ENCODE data around the gene SPINT1. TPM values are rescaled to one million over a fixed set of nuclear protein-coding genes. Genes with fewer than 3 reads are reported as not detected.

Gene SPINT1
- total RNA-seq, 1 experiment from 2014 or later, result 2.0 TPM

GRCh38 chr15:40850576-40851112 lies 6.8 kb downstream of the SPINT1 start:
- Histone ChIP-seq H4K20me1 (ENCODE audit: insufficient read depth, low read depth, low read length) (no peaks in the 10 kb centered on the region), H3K79me2 (ENCODE audit: low read length) (no peaks in the 10 kb centered on the region), H3K9me3 (ENCODE audit: low read length) (no peaks in the 10 kb centered on the region), H2AFZ (ENCODE audit: low read length) (no peak overlapping the region), H3K27me3 (ENCODE audit: low read length) (no peaks in the 10 kb centered on the region), H3K4me1 (ENCODE audit: low read length) (peaks cover 14% of the 10 kb centered on the region), H3K27ac (ENCODE audit: low read length) (no peak overlapping the region), H3K36me3 (ENCODE audit: insufficient read depth, low read length) (no peaks in the 10 kb centered on the region), H3K9ac (ENCODE audit: low read length) (no peak overlapping the region), H3K9me2 (replicated peaks; ENCODE audit: insufficient read depth, low read length) (no peaks in the 10 kb centered on the region), H3K4me2 (ENCODE audit: low read depth, low read length, poor library complexity, severe bottlenecking) (no peak overlapping the region), H3K4me3 (ENCODE audit: low read length) (no peak overlapping the region)
- DNase-seq, result no peak

GRCh38 chr15:40852529-40852928 lies 8.7 kb downstream of the SPINT1 start:
- Histone ChIP-seq H3K9me3 (ENCODE audit: low read length) (no peaks in the 10 kb centered on the region), H3K9me2 (replicated peaks; ENCODE audit: insufficient read depth, low read length) (no peaks in the 10 kb centered on the region), H2AFZ (ENCODE audit: low read length) (no peak overlapping the region), H3K9ac (ENCODE audit: low read length) (no peak overlapping the region), H3K4me1 (ENCODE audit: low read length) (peaks cover 7% of the 10 kb centered on the region), H3K79me2 (ENCODE audit: low read length) (no peaks in the 10 kb centered on the region), H3K4me2 (ENCODE audit: low read depth, low read length, poor library complexity, severe bottlenecking) (no peak overlapping the region), H3K27ac (ENCODE audit: low read length) (no peak overlapping the region), H3K27me3 (ENCODE audit: low read length) (no peaks in the 10 kb centered on the region), H3K4me3 (ENCODE audit: low read length) (no peak overlapping the region), H3K36me3 (ENCODE audit: insufficient read depth, low read length) (no peaks in the 10 kb centered on the region), H4K20me1 (ENCODE audit: insufficient read depth, low read depth, low read length) (no peaks in the 10 kb centered on the region)
- no peak for DNase-seq

- peaks cover 13% of the 10 kb centered on the region for H3K4me1 ChIP-seq (ENCODE audit: low read length)
- no peak overlapping the region for H3K27ac ChIP-seq (ENCODE audit: low read length)
- no peaks in the 10 kb centered on the region for H3K9me3 ChIP-seq (ENCODE audit: low read length)
- DNase-seq, result no peak
- no peaks in the 10 kb centered on the region for H3K79me2 ChIP-seq (ENCODE audit: low read length)
- H3K27me3 ChIP-seq (ENCODE audit: low read length), result no peaks in the 10 kb centered on the region
- H3K9ac ChIP-seq (ENCODE audit: low read length), result no peak overlapping the region
- H3K36me3 ChIP-seq (ENCODE audit: insufficient read depth, low read length), result no peaks in the 10 kb centered on the region
- H3K9me2 ChIP-seq (replicated peaks; ENCODE audit: insufficient read depth, low read length), result no peaks in the 10 kb centered on the region
- no peak overlapping the region for H3K4me3 ChIP-seq (ENCODE audit: low read length)
- no peak overlapping the region for H2AFZ ChIP-seq (ENCODE audit: low read length)
- H4K20me1 ChIP-seq (ENCODE audit: insufficient read depth, low read depth, low read length), result no peaks in the 10 kb centered on the region
- H3K4me2 ChIP-seq (ENCODE audit: low read depth, low read length, poor library complexity, severe bottlenecking), result no peak overlapping the region
Measured at GRCh38 chr15:40853241-40853890, 9.5 kb downstream of the SPINT1 start.

GRCh38 chr15:40854161-40854560 lies 10.3 kb downstream of the SPINT1 start:
- H4K20me1 ChIP-seq (ENCODE audit: insufficient read depth, low read depth, low read length), result no peaks in the 10 kb centered on the region
- no peak for DNase-seq
- no peaks in the 10 kb centered on the region for H3K27me3 ChIP-seq (ENCODE audit: low read length)
- no peaks in the 10 kb centered on the region for H3K79me2 ChIP-seq (ENCODE audit: low read length)
- H3K4me2 ChIP-seq (ENCODE audit: low read depth, low read length, poor library complexity, severe bottlenecking), result no peak overlapping the region
- no peak overlapping the region for H3K4me3 ChIP-seq (ENCODE audit: low read length)
- no peaks in the 10 kb centered on the region for H3K9me3 ChIP-seq (ENCODE audit: low read length)
- H3K4me1 ChIP-seq (ENCODE audit: low read length), result peaks cover 20% of the 10 kb centered on the region
- H3K27ac ChIP-seq (ENCODE audit: low read length), result no peak overlapping the region
- H3K36me3 ChIP-seq (ENCODE audit: insufficient read depth, low read length), result no peaks in the 10 kb centered on the region
- H3K9me2 ChIP-seq (replicated peaks; ENCODE audit: insufficient read depth, low read length), result no peaks in the 10 kb centered on the region
- no peak overlapping the region for H2AFZ ChIP-seq (ENCODE audit: low read length)
- H3K9ac ChIP-seq (ENCODE audit: low read length), result no peak overlapping the region

GRCh38 chr15:40855706-40856234 lies 11.9 kb downstream of the SPINT1 start:
- Histone ChIP-seq H4K20me1 (ENCODE audit: insufficient read depth, low read depth, low read length) (no peaks in the 10 kb centered on the region), H3K27ac (ENCODE audit: low read length) (no peak overlapping the region), H3K36me3 (ENCODE audit: insufficient read depth, low read length) (no peaks in the 10 kb centered on the region), H3K27me3 (ENCODE audit: low read length) (no peaks in the 10 kb centered on the region), H2AFZ (ENCODE audit: low read length) (no peak overlapping the region), H3K4me3 (ENCODE audit: low read length) (no peak overlapping the region), H3K9me3 (ENCODE audit: low read length) (no peaks in the 10 kb centered on the region), H3K79me2 (ENCODE audit: low read length) (no peaks in the 10 kb centered on the region), H3K4me2 (ENCODE audit: low read depth, low read length, poor library complexity, severe bottlenecking) (no peak overlapping the region), H3K9ac (ENCODE audit: low read length) (no peak overlapping the region), H3K4me1 (ENCODE audit: low read length) (peaks cover 25% of the 10 kb centered on the region), H3K9me2 (replicated peaks; ENCODE audit: insufficient read depth, low read length) (no peaks in the 10 kb centered on the region)
- DNase-seq, result no peak

GRCh38 chr15:40856746-40857145 lies 12.9 kb downstream of the SPINT1 start:
- no peak overlapping the region for H3K4me2 ChIP-seq (ENCODE audit: low read depth, low read length, poor library complexity, severe bottlenecking)
- no peak overlapping the region for H3K9ac ChIP-seq (ENCODE audit: low read length)
- peak overlapping the region; percentile 57; the same call in 1 of the 2 replicates for H2AFZ ChIP-seq (ENCODE audit: low read length)

GRCh38 chr15:40857601-40858341 lies 13.9 kb downstream of the SPINT1 start:
- no peaks in the 10 kb centered on the region for H3K27me3 ChIP-seq (ENCODE audit: low read length)
- peak overlapping the region; percentile 73 for H3K4me2 ChIP-seq (ENCODE audit: low read depth, low read length, poor library complexity, severe bottlenecking)
- no peaks in the 10 kb centered on the region for H3K36me3 ChIP-seq (ENCODE audit: insufficient read depth, low read length)
- H3K9me2 ChIP-seq (replicated peaks; ENCODE audit: insufficient read depth, low read length), result no peaks in the 10 kb centered on the region
- H3K27ac ChIP-seq (ENCODE audit: low read length), result peak overlapping the region; percentile 78
- H3K79me2 ChIP-seq (ENCODE audit: low read length), result no peaks in the 10 kb centered on the region
- H3K4me3 ChIP-seq (ENCODE audit: low read length), result peak overlapping the region; percentile 57
- no peaks in the 10 kb centered on the region for H3K9me3 ChIP-seq (ENCODE audit: low read length)
- H4K20me1 ChIP-seq (ENCODE audit: insufficient read depth, low read depth, low read length), result no peaks in the 10 kb centered on the region
- H3K4me1 ChIP-seq (ENCODE audit: low read length), result peaks cover 25% of the 10 kb centered on the region
- H3K9ac ChIP-seq (ENCODE audit: low read length), result peak overlapping the region; percentile 63
- peak overlapping the region; percentile 90 for H2AFZ ChIP-seq (ENCODE audit: low read length)
- peak; percentile 95 for DNase-seq

More at GRCh38 chr15:40856746-40857145, 12.9 kb downstream of the SPINT1 start:
- Histone ChIP-seq H3K4me3 (ENCODE audit: low read length) (no peak overlapping the region), H3K4me1 (ENCODE audit: low read length) (peaks cover 25% of the 10 kb centered on the region), H3K9me2 (replicated peaks; ENCODE audit: insufficient read depth, low read length) (no peaks in the 10 kb centered on the region), H3K79me2 (ENCODE audit: low read length) (no peaks in the 10 kb centered on the region), H3K9me3 (ENCODE audit: low read length) (no peaks in the 10 kb centered on the region), H3K27me3 (ENCODE audit: low read length) (no peaks in the 10 kb centered on the region), H4K20me1 (ENCODE audit: insufficient read depth, low read depth, low read length) (no peaks in the 10 kb centered on the region), H3K27ac (ENCODE audit: low read length) (no peak overlapping the region), H3K36me3 (ENCODE audit: insufficient read depth, low read length) (no peaks in the 10 kb centered on the region)
- DNase-seq, result no peak

- no peaks in the 10 kb centered on the region for H3K36me3 ChIP-seq (ENCODE audit: insufficient read depth, low read length)
- H3K27me3 ChIP-seq (ENCODE audit: low read length), result no peaks in the 10 kb centered on the region
- peak overlapping the region; percentile 78 for H3K27ac ChIP-seq (ENCODE audit: low read length)
- H3K9me3 ChIP-seq (ENCODE audit: low read length), result no peaks in the 10 kb centered on the region
- H3K79me2 ChIP-seq (ENCODE audit: low read length), result no peaks in the 10 kb centered on the region
- H3K9me2 ChIP-seq (replicated peaks; ENCODE audit: insufficient read depth, low read length), result no peaks in the 10 kb centered on the region
- peaks cover 25% of the 10 kb centered on the region for H3K4me1 ChIP-seq (ENCODE audit: low read length)
- DNase-seq, result no peak
- H2AFZ ChIP-seq (ENCODE audit: low read length), result peak overlapping the region; percentile 90; the same call in 1 of the 2 replicates
- peak overlapping the region; percentile 63 for H3K9ac ChIP-seq (ENCODE audit: low read length)
- H4K20me1 ChIP-seq (ENCODE audit: insufficient read depth, low read depth, low read length), result no peaks in the 10 kb centered on the region
- H3K4me3 ChIP-seq (ENCODE audit: low read length), result peak overlapping the region; percentile 57
- peak overlapping the region; percentile 73 for H3K4me2 ChIP-seq (ENCODE audit: low read depth, low read length, poor library complexity, severe bottlenecking)
Measured at GRCh38 chr15:40858706-40859105, 14.9 kb downstream of the SPINT1 start.

Data from Karpas-422 (cell line).